ENCODE measurements around the gene TMEM51.

DNA sequence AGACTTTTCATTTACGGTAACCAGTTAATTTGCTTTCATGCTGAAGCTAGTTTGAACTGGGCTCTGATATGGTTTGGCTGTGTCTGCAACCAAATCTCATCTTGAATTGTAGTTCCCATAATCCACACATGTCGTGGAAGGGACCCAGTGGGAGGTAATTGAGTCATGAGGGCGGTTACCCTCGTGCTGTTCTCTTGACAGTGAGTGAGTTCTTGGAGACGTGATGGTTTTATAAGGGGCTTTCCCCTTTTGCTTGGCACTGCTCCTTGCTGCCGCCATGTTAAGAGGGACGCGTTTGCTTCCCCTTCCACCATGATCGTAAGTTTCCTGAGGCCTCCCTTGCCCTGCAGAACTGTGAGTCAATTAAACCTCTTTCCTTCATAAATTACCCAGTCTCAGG, 83.2 kb downstream of the TMEM51 start:
- TF ChIP-seq MAFK (IDR thresholded peaks at IDR 0.05; ENCODE audit: low read depth, low read length): no peak
- TF ChIP-seq POLR2A (IDR thresholded peaks at IDR 0.05; ENCODE audit: low read depth, low read length): no peak
- TF ChIP-seq, protein P1, sequence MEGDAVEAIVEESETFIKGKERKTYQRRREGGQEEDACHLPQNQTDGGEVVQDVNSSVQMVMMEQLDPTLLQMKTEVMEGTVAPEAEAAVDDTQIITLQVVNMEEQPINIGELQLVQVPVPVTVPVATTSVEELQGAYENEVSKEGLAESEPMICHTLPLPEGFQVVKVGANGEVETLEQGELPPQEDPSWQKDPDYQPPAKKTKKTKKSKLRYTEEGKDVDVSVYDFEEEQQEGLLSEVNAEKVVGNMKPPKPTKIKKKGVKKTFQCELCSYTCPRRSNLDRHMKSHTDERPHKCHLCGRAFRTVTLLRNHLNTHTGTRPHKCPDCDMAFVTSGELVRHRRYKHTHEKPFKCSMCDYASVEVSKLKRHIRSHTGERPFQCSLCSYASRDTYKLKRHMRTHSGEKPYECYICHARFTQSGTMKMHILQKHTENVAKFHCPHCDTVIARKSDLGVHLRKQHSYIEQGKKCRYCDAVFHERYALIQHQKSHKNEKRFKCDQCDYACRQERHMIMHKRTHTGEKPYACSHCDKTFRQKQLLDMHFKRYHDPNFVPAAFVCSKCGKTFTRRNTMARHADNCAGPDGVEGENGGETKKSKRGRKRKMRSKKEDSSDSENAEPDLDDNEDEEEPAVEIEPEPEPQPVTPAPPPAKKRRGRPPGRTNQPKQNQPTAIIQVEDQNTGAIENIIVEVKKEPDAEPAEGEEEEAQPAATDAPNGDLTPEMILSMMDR (conservative IDR thresholded peaks at IDR 0.05; ENCODE audit: low read depth, low read length): no peak
- no peak for TF ChIP-seq CHD1 (IDR thresholded peaks at IDR 0.05; ENCODE audit: low read depth, low read length)
- no peak for TF ChIP-seq RAD21 (IDR thresholded peaks at IDR 0.05; ENCODE audit: low read length)
- no peak for TF ChIP-seq RFX5 (IDR thresholded peaks at IDR 0.05; ENCODE audit: low read depth, low read length)
- no peak for TF ChIP-seq SMC3 (IDR thresholded peaks at IDR 0.05; ENCODE audit: low read depth, low read length)

Measured in IMR-90 (cell line).